OCI-LY1 (cell line): ENCODE measurements around the gene TEAD1.

Experiments
- H2AFZ ChIP-seq: fragments of 200-600 bp; sonication (generic), shearing (Covaris generic); 2 replicates; pipeline ENCODE4 v1.6.0; 2014; ENCODE audit warnings: antibody characterized with exemption, mild to moderate bottlenecking, low read length
- H3F3A ChIP-seq: fragments of 200-600 bp; sonication (generic), shearing (Covaris generic); 2 replicates; pipeline ENCODE4 v1.6.0; 2014; ENCODE audit warnings: mild to moderate bottlenecking, antibody characterized with exemption, low read length, moderate library complexity; ENCODE audit not compliant: insufficient read depth
- H3K27ac ChIP-seq: fragments of 200-600 bp; sonication (generic); 2 replicates; pipeline ENCODE4 v1.5.1; 2014; ENCODE audit warnings: low read length, mixed run types, mild to moderate bottlenecking, low read depth; ENCODE audit not compliant: poor library complexity, severe bottlenecking
- H3K27me3 ChIP-seq: fragments of 200-600 bp; sonication (generic); 2 replicates; pipeline ENCODE4 v1.6.0; 2014; ENCODE audit warnings: antibody characterized with exemption, mild to moderate bottlenecking, low read length, moderate library complexity; ENCODE audit not compliant: insufficient read depth
- H3K36me3 ChIP-seq: fragments of 200-600 bp; sonication (generic); 2 replicates; pipeline ENCODE4 v1.6.1; 2014; ENCODE audit warnings: mild to moderate bottlenecking, antibody characterized with exemption, low read length, moderate library complexity, mixed read lengths; ENCODE audit not compliant: insufficient read depth
- H3K4me1 ChIP-seq: fragments of 200-600 bp; sonication (generic); 2 replicates; pipeline ENCODE4 v1.5.1; 2014; ENCODE audit warnings: mild to moderate bottlenecking, low read length, moderate library complexity; ENCODE audit not compliant: insufficient read depth, severe bottlenecking
- H3K4me2 ChIP-seq: fragments of 200-600 bp; sonication (generic), shearing (Covaris generic); 2 replicates; pipeline ENCODE4 v1.6.1; 2014; ENCODE audit warnings: low read length
- H3K4me3 ChIP-seq: fragments of 200-600 bp; sonication (generic); 2 replicates; pipeline ENCODE4 v1.5.1; 2014; ENCODE audit warnings: low read length, low read depth, mild to moderate bottlenecking, mixed read lengths; ENCODE audit not compliant: poor library complexity, severe bottlenecking
- H3K79me2 ChIP-seq: fragments of 200-600 bp; shearing (Covaris generic); 2 replicates; pipeline ENCODE4 v1.6.1; 2016; ENCODE audit warnings: mixed run types, low read length, mixed read lengths; ENCODE audit not compliant: insufficient read depth
- H3K9ac ChIP-seq: fragments of 200-600 bp; sonication (generic), shearing (Covaris generic); 2 replicates; pipeline ENCODE4 v1.6.1; 2014; ENCODE audit warnings: mild to moderate bottlenecking, low read length, mixed read lengths
- H3K9me2 ChIP-seq: fragments of 200-600 bp; sonication (generic), shearing (Covaris generic); 2 replicates; pipeline ENCODE4 v1.6.1; 2014; ENCODE audit warnings: low read depth, mild to moderate bottlenecking, low read length, mixed read lengths
- H3K9me3 ChIP-seq: fragments of 200-600 bp; shearing (Covaris generic); 2 replicates; pipeline ENCODE4 v1.6.1; 2014; ENCODE audit warnings: low read length, mixed read lengths
- H4K20me1 ChIP-seq: fragments of 200-600 bp; sonication (generic), shearing (Covaris generic); 2 replicates; pipeline ENCODE4 v1.6.0; 2016; ENCODE audit warnings: mild to moderate bottlenecking, low read length; ENCODE audit not compliant: insufficient read depth
- EZH2 ChIP-seq: fragments of 200-600 bp; sonication (generic), shearing (Covaris generic); IDR thresholded peaks from 2 replicates; pipeline ENCODE4 v1.8.0; 2017; ENCODE audit warnings: borderline replicate concordance, mixed run types, mild to moderate bottlenecking, antibody characterized with exemption, low read length, moderate library complexity, mixed read lengths
- TF ChIP-seq, protein P1 (sequence below): fragments of 200-600 bp; sonication (generic), shearing (Covaris generic); IDR thresholded peaks from 2 replicates; pipeline ENCODE4 v1.5.1; 2017; ENCODE audit warnings: mild to moderate bottlenecking, antibody characterized with exemption, low read length, moderate library complexity, mixed read lengths

The TEAD1 gene

GRCh38 chr11:12841946-12842630 is 167.9 kb downstream of the TEAD1 start:
- Histone ChIP-seq H3K9me2 (no peaks in the 10 kb centered on the region), H4K20me1 (no peaks in the 10 kb centered on the region), H3K36me3 (no peaks in the 10 kb centered on the region), H3F3A (no peaks in the 10 kb centered on the region), H3K79me2 (no peaks in the 10 kb centered on the region), H3K9ac (no peak overlapping the region), H3K27me3 (no peaks in the 10 kb centered on the region; the same call in 1 of the 2 replicates), H3K4me2 (no peak overlapping the region), H3K4me1 (no peaks in the 10 kb centered on the region), H3K4me3 (no peak overlapping the region), H3K27ac (no peak overlapping the region), H2AFZ (no peak overlapping the region), H3K9me3 (no peaks in the 10 kb centered on the region)
- TF ChIP-seq EZH2: no peak

DNA sequence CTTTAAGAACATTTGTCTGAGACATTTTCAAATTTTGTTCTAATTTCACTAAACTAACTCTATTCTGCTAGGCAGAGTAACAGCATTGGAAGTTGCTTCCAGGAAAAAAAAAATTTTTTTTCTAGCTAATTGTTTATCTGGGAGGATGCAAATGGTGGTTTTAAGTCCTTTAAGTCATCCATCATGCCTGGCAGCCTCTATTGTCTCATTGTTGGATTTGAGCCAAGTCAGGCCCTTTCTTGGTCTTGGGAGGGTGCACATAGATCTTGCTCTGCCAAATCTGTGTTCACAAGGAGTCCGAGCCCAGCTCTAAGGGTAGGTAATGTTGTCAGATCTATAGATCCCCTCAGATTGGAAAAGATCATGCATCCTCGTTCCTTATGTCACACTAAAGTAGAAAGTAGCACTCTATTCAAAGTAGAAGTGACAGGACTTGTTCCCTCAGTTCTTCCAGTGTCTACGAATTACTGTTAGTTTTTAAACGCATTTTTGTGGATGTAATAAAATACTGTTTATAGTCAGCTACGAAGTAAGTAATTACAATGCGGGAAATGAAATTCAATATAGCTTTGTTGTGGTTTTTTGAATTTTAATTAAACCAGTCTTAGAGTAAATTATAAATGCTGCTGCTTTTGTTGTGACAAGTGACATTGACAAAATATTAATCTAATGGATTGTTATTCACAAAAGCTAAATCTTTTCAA is 168.9 kb downstream of the TEAD1 start:
- Histone ChIP-seq H3F3A (no peaks in the 10 kb centered on the region), H3K4me2 (no peak overlapping the region), H3K9ac (no peak overlapping the region), H3K4me1 (no peaks in the 10 kb centered on the region), H3K36me3 (no peaks in the 10 kb centered on the region), H4K20me1 (no peaks in the 10 kb centered on the region), H3K79me2 (no peaks in the 10 kb centered on the region), H2AFZ (no peak overlapping the region), H3K27me3 (no peaks in the 10 kb centered on the region; the same call in 1 of the 2 replicates), H3K27ac (no peak overlapping the region), H3K9me2 (no peaks in the 10 kb centered on the region), H3K9me3 (no peaks in the 10 kb centered on the region), H3K4me3 (no peak overlapping the region)
- TF ChIP-seq EZH2: no peak
- TF ChIP-seq, protein P1, sequence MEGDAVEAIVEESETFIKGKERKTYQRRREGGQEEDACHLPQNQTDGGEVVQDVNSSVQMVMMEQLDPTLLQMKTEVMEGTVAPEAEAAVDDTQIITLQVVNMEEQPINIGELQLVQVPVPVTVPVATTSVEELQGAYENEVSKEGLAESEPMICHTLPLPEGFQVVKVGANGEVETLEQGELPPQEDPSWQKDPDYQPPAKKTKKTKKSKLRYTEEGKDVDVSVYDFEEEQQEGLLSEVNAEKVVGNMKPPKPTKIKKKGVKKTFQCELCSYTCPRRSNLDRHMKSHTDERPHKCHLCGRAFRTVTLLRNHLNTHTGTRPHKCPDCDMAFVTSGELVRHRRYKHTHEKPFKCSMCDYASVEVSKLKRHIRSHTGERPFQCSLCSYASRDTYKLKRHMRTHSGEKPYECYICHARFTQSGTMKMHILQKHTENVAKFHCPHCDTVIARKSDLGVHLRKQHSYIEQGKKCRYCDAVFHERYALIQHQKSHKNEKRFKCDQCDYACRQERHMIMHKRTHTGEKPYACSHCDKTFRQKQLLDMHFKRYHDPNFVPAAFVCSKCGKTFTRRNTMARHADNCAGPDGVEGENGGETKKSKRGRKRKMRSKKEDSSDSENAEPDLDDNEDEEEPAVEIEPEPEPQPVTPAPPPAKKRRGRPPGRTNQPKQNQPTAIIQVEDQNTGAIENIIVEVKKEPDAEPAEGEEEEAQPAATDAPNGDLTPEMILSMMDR: no peak

GRCh38 chr11:12845163-12845562 is 170.9 kb downstream of the TEAD1 start:
- no peak overlapping the region for H2AFZ ChIP-seq
- no peaks in the 10 kb centered on the region for H3K9me3 ChIP-seq
- H3K27ac ChIP-seq: no peak overlapping the region
- H3K9ac ChIP-seq: no peak overlapping the region
- no peak overlapping the region for H3K4me3 ChIP-seq
- H3F3A ChIP-seq: no peaks in the 10 kb centered on the region
- H3K36me3 ChIP-seq: no peaks in the 10 kb centered on the region
- no peaks in the 10 kb centered on the region for H3K9me2 ChIP-seq
- no peaks in the 10 kb centered on the region; the same call in 1 of the 2 replicates for H3K27me3 ChIP-seq
- H3K4me1 ChIP-seq: no peaks in the 10 kb centered on the region
- no peak overlapping the region for H3K4me2 ChIP-seq
- TF ChIP-seq EZH2: no peak
- TF ChIP-seq, protein P1: no peak
- no peaks in the 10 kb centered on the region for H3K79me2 ChIP-seq
- no peaks in the 10 kb centered on the region for H4K20me1 ChIP-seq
